Large intestine (tissue), 3 donors: Measurements from ENCODE around the gene SLC25A21. TPM values are rescaled to one million over a fixed set of nuclear protein-coding genes. Genes with fewer than 3 reads are reported as not detected.
"Not testable (repeated sequence)": the region's sequence is repeated elsewhere in the genome, so short reads cannot be mapped to it uniquely, and the experiment has no call there.

Source experiments
- DNase-seq, 2 donors: peaks; one replicate each; pipeline versions ENCODE4 v3.0.0 to v3.0.0-alpha.2; 2013
- H3K27ac ChIP-seq: one replicate; pipeline ENCODE4 v1.5.1; 2013; ENCODE audit warnings: low read length
- H3K27me3 ChIP-seq: 2 replicates; pipeline ENCODE4 v1.6.1; 2013; ENCODE audit warnings: low read length; ENCODE audit not compliant: control insufficient read depth, insufficient read depth
- H3K36me3 ChIP-seq: 2 replicates; pipeline ENCODE4 v1.6.1; 2013; ENCODE audit warnings: low read length; ENCODE audit not compliant: control insufficient read depth, insufficient read depth
- H3K4me1 ChIP-seq: one replicate; pipeline ENCODE4 v1.6.1; 2013; ENCODE audit warnings: low read length; ENCODE audit not compliant: control insufficient read depth, insufficient read depth
- H3K4me3 ChIP-seq: one replicate; pipeline ENCODE4 v1.5.1; 2013; ENCODE audit warnings: low read length
- H3K9me3 ChIP-seq: one replicate; pipeline ENCODE4 v1.6.1; 2013; ENCODE audit warnings: mild to moderate bottlenecking, low read depth, low read length, moderate library complexity; ENCODE audit not compliant: control insufficient read depth
- WGBS: methylation state at CpG from one replicate; pipeline ENCODE4 v1.1.5; 2013; ENCODE audit warnings: low lambda C conversion rate; ENCODE audit not compliant: insufficient coverage; 5-methylcytosine and 5-hydroxymethylcytosine counted together
- polyA plus RNA-seq: library from polyadenylated mRNA; unstranded; fragments of 120-200 nt; gene quantifications from one replicate; pipeline ENCODE4 v1.2.1, GENCODE V29; 2013

The SLC25A21 gene
- polyA plus RNA-seq, 1 donor: 0.58 TPM

- WGBS: no CpG with 5 or more reads among the region's 3 CpGs
- Histone ChIP-seq H3K4me3 (no peak overlapping the region), H3K9me3 (no peaks in the 10 kb centered on the region), H3K4me1 (no peaks in the 10 kb centered on the region), H3K27ac (no peak overlapping the region), H3K27me3 (no peaks in the 10 kb centered on the region), H3K36me3 (no peaks in the 10 kb centered on the region)
- DNase-seq: no peak
Observed at GRCh38 chr14:37091651-37092050, 80.8 kb downstream of the SLC25A21 start.

GRCh38 chr14:37090026-37090425 is 82.4 kb downstream of the SLC25A21 start:
- no peak for DNase-seq
- H3K36me3 ChIP-seq: no peaks in the 10 kb centered on the region
- no peak overlapping the region for H3K27ac ChIP-seq
- H3K27me3 ChIP-seq: no peaks in the 10 kb centered on the region
- WGBS: 100% methylated on average over 1 of the region's 6 CpGs
- no peaks in the 10 kb centered on the region for H3K4me1 ChIP-seq
- H3K4me3 ChIP-seq: no peak overlapping the region
- no peaks in the 10 kb centered on the region for H3K9me3 ChIP-seq

GRCh38 chr14:37089410-37089809 is 83.0 kb downstream of the SLC25A21 start:
- Histone ChIP-seq H3K27ac (no peak overlapping the region), H3K36me3 (no peaks in the 10 kb centered on the region), H3K4me3 (no peak overlapping the region), H3K27me3 (no peaks in the 10 kb centered on the region), H3K9me3 (no peaks in the 10 kb centered on the region), H3K4me1 (no peaks in the 10 kb centered on the region)
- DNase-seq: no peak
- WGBS: no CpG with 5 or more reads among the region's 3 CpGs

GRCh38 chr14:37088356-37089215 is 83.8 kb downstream of the SLC25A21 start:
- Histone ChIP-seq H3K4me3 (no peak overlapping the region), H3K27ac (no peak overlapping the region), H3K36me3 (no peaks in the 10 kb centered on the region), H3K4me1 (no peaks in the 10 kb centered on the region), H3K9me3 (no peaks in the 10 kb centered on the region), H3K27me3 (no peaks in the 10 kb centered on the region)
- DNase-seq: no peak
- 61% methylated on average over 4 of the region's 9 CpGs for WGBS

- no peak for DNase-seq
- Histone ChIP-seq H3K4me1 (no peaks in the 10 kb centered on the region), H3K27me3 (no peaks in the 10 kb centered on the region), H3K4me3 (no peak overlapping the region), H3K9me3 (no peaks in the 10 kb centered on the region), H3K36me3 (no peaks in the 10 kb centered on the region), H3K27ac (no peak overlapping the region)
- WGBS: 53% methylated on average over 3 of the region's 3 CpGs
Observed at GRCh38 chr14:37087520-37087919, 84.9 kb downstream of the SLC25A21 start.

GRCh38 chr14:37083599-37083998 is 88.8 kb downstream of the SLC25A21 start:
- Histone ChIP-seq H3K4me1 (no peaks in the 10 kb centered on the region), H3K36me3 (no peaks in the 10 kb centered on the region), H3K27ac (no peak overlapping the region), H3K27me3 (no peaks in the 10 kb centered on the region), H3K4me3 (no peak overlapping the region), H3K9me3 (no peaks in the 10 kb centered on the region)
- DNase-seq: no peak
- 33% methylated on average over 2 of the region's 5 CpGs for WGBS

GRCh38 chr14:37082449-37082848 is 90.0 kb downstream of the SLC25A21 start:
- WGBS: no CpG with 5 or more reads among the region's 1 CpG
- H3K27ac ChIP-seq: no peak overlapping the region
- H3K9me3 ChIP-seq: no peaks in the 10 kb centered on the region
- no peaks in the 10 kb centered on the region for H3K27me3 ChIP-seq
- no peaks in the 10 kb centered on the region for H3K4me1 ChIP-seq
- no peaks in the 10 kb centered on the region for H3K36me3 ChIP-seq
- no peak overlapping the region for H3K4me3 ChIP-seq
- DNase-seq: no peak

GRCh38 chr14:37081856-37082255 is 90.5 kb downstream of the SLC25A21 start:
- H3K9me3 ChIP-seq: no peaks in the 10 kb centered on the region
- no peak for DNase-seq
- H3K4me3 ChIP-seq: no peak overlapping the region
- no peaks in the 10 kb centered on the region for H3K36me3 ChIP-seq
- H3K27ac ChIP-seq: no peak overlapping the region
- H3K27me3 ChIP-seq: no peaks in the 10 kb centered on the region
- no peaks in the 10 kb centered on the region for H3K4me1 ChIP-seq

- Histone ChIP-seq H3K4me1 (no peaks in the 10 kb centered on the region), H3K9me3 (no peaks in the 10 kb centered on the region), H3K36me3 (no peaks in the 10 kb centered on the region), H3K27ac (no peak overlapping the region), H3K4me3 (no peak overlapping the region), H3K27me3 (no peaks in the 10 kb centered on the region)
- no peak for DNase-seq
- WGBS: no CpG with 5 or more reads among the region's 2 CpGs
Observed at GRCh38 chr14:37081218-37081617, 91.2 kb downstream of the SLC25A21 start.

- no peak overlapping the region for H3K4me3 ChIP-seq
- no peak overlapping the region for H3K27ac ChIP-seq
- no peaks in the 10 kb centered on the region for H3K9me3 ChIP-seq
- WGBS: 80% methylated on average over 1 of the region's 2 CpGs
- DNase-seq: no peak
- no peaks in the 10 kb centered on the region for H3K36me3 ChIP-seq
- no peaks in the 10 kb centered on the region for H3K27me3 ChIP-seq
- H3K4me1 ChIP-seq: no peaks in the 10 kb centered on the region
Observed at GRCh38 chr14:37078131-37078530, 94.3 kb downstream of the SLC25A21 start.

GRCh38 chr14:37074320-37074719 is 98.1 kb downstream of the SLC25A21 start:
- not testable (repeated sequence) for H3K27me3 ChIP-seq, H3K4me1 ChIP-seq, DNase-seq, H3K36me3 ChIP-seq, H3K4me3 ChIP-seq, H3K27ac ChIP-seq, H3K9me3 ChIP-seq
- WGBS: 100% methylated on average over 1 of the region's 4 CpGs
